H7 (cell line): ENCODE measurements around the gene MAP3K15. TPM values are rescaled to one million over a fixed set of nuclear protein-coding genes. Genes with fewer than 3 reads are reported as not detected.
A peak's percentile ranks its signal among the peaks of the same experiment; 100 is the strongest.
"Not testable (repeated sequence)": the region's sequence is repeated elsewhere in the genome, so short reads cannot be mapped to it uniquely, and the experiment has no call there.

Experiments used
- DNase-seq: peaks from one replicate; pipeline ENCODE4 v3.0.0; 2012
- H3K27me3 ChIP-seq: 2 replicates; pipeline ENCODE4 v1.6.0; 2011; ENCODE audit warnings: mild to moderate bottlenecking, low read length; ENCODE audit not compliant: control insufficient read depth, insufficient read depth
- H3K36me3 ChIP-seq: replicated peaks from 2 replicates; pipeline ENCODE4 v1.5.1; 2011; ENCODE audit warnings: low read length; ENCODE audit not compliant: control insufficient read depth, insufficient read depth
- H3K4me3 ChIP-seq: 2 replicates; pipeline ENCODE4 v1.5.1; 2011; ENCODE audit warnings: low read depth, mild to moderate bottlenecking, control low read depth, low read length, moderate library complexity; ENCODE audit not compliant: insufficient read depth
- total RNA-seq: library from RNA; depleted of rRNA; stranded (reverse); fragments of >200 nt; shearing (Covaris generic); gene quantifications from 2 replicates; pipeline ENCODE4 v1.2.3, GENCODE V29; 2014

Gene MAP3K15
- total RNA-seq, 1 experiment from 2014 or later, result 2.3 TPM

- Histone ChIP-seq H3K4me3 (no peak overlapping the region), H3K27me3 (no peaks in the 10 kb centered on the region), H3K36me3 (no peaks in the 10 kb centered on the region)
- no peak for DNase-seq
Observed at GRCh38 chrX:19496711-19497110, 18.6 kb downstream of the MAP3K15 start.

- no peaks in the 10 kb centered on the region for H3K36me3 ChIP-seq
- DNase-seq, result no peak
- no peaks in the 10 kb centered on the region for H3K27me3 ChIP-seq
- no peak overlapping the region for H3K4me3 ChIP-seq
Observed at GRCh38 chrX:19487520-19488200, 27.6 kb downstream of the MAP3K15 start.

- Histone ChIP-seq H3K36me3 (no peaks in the 10 kb centered on the region), H3K27me3 (no peaks in the 10 kb centered on the region), H3K4me3 (no peak overlapping the region)
- no peak for DNase-seq
Observed at GRCh38 chrX:19479458-19479857, 35.9 kb downstream of the MAP3K15 start.

- not testable (repeated sequence) for DNase-seq
Observed at GRCh38 chrX:19468383-19468782, 46.9 kb downstream of the MAP3K15 start.

GRCh38 chrX:19462879-19463278 is 52.4 kb downstream of the MAP3K15 start:
- no peaks in the 10 kb centered on the region for H3K36me3 ChIP-seq
- H3K27me3 ChIP-seq, result no peaks in the 10 kb centered on the region
- no peak for DNase-seq
- H3K4me3 ChIP-seq, result no peak overlapping the region

More at GRCh38 chrX:19468383-19468782, 46.9 kb downstream of the MAP3K15 start:
- H3K27me3 ChIP-seq, H3K36me3 ChIP-seq, H3K4me3 ChIP-seq: not testable (repeated sequence)

GRCh38 chrX:19462231-19462630 is 53.1 kb downstream of the MAP3K15 start:
- no peak for DNase-seq
- no peaks in the 10 kb centered on the region for H3K27me3 ChIP-seq
- no peak overlapping the region for H3K4me3 ChIP-seq
- H3K36me3 ChIP-seq, result no peaks in the 10 kb centered on the region

GRCh38 chrX:19457662-19458061 is 57.6 kb downstream of the MAP3K15 start:
- no peaks in the 10 kb centered on the region for H3K36me3 ChIP-seq
- DNase-seq, result no peak
- H3K27me3 ChIP-seq, result no peaks in the 10 kb centered on the region
- no peak overlapping the region for H3K4me3 ChIP-seq

- Histone ChIP-seq H3K36me3 (no peaks in the 10 kb centered on the region), H3K4me3 (no peak overlapping the region), H3K27me3 (no peaks in the 10 kb centered on the region)
- DNase-seq, result no peak
Observed at GRCh38 chrX:19448077-19448476, 67.2 kb downstream of the MAP3K15 start.

- H3K27me3 ChIP-seq, result no peaks in the 10 kb centered on the region
- no peak overlapping the region for H3K4me3 ChIP-seq
- no peak for DNase-seq
- no peaks in the 10 kb centered on the region for H3K36me3 ChIP-seq
Observed at GRCh38 chrX:19446397-19446796, 68.9 kb downstream of the MAP3K15 start.

GRCh38 chrX:19445772-19446171 is 69.5 kb downstream of the MAP3K15 start:
- H3K4me3 ChIP-seq, DNase-seq, H3K27me3 ChIP-seq, H3K36me3 ChIP-seq: not testable (repeated sequence)

- no peaks in the 10 kb centered on the region for H3K36me3 ChIP-seq
- no peaks in the 10 kb centered on the region for H3K27me3 ChIP-seq
- DNase-seq, result no peak
- H3K4me3 ChIP-seq, result no peak overlapping the region
Observed at GRCh38 chrX:19443869-19444526, 71.3 kb downstream of the MAP3K15 start.

- Histone ChIP-seq H3K36me3 (no peaks in the 10 kb centered on the region), H3K27me3 (no peaks in the 10 kb centered on the region), H3K4me3 (no peak overlapping the region)
- no peak for DNase-seq
Observed at GRCh38 chrX:19440713-19441112, 74.6 kb downstream of the MAP3K15 start.

- not testable (repeated sequence) for DNase-seq, H3K4me3 ChIP-seq, H3K36me3 ChIP-seq, H3K27me3 ChIP-seq
Observed at GRCh38 chrX:19422661-19423060, 92.6 kb downstream of the MAP3K15 start.

- peak; percentile 30 for DNase-seq
- Histone ChIP-seq H3K4me3 (no peak overlapping the region), H3K27me3 (no peaks in the 10 kb centered on the region), H3K36me3 (no peaks in the 10 kb centered on the region)
Observed at GRCh38 chrX:19410259-19410658, 105.0 kb downstream of the MAP3K15 start.

GRCh38 chrX:19403696-19404095 is 111.6 kb downstream of the MAP3K15 start:
- no peaks in the 10 kb centered on the region for H3K36me3 ChIP-seq
- no peak for DNase-seq
- no peaks in the 10 kb centered on the region for H3K27me3 ChIP-seq
- H3K4me3 ChIP-seq, result no peak overlapping the region
